ENCODE data around the gene TAMALIN. TPM values are rescaled to one million over a fixed set of nuclear protein-coding genes. Genes with fewer than 3 reads are reported as not detected.

The TAMALIN gene
- total RNA-seq = 10 to 100 TPM; 19.0 to 67.9 (median 29.5) TPM

GRCh38 chr12:52006726-52007157, at the start of gene TAMALIN:
TAMALIN (plus strand) TSS chr12:52006946; CDS start chr12:52007020, 74 bp downstream.
- no peak for DNase-seq (ENCODE audit: low spot score)

GRCh38 chr12:51958542-51958941, 48.2 kb upstream of the TAMALIN start:
- DNase-seq (ENCODE audit: low spot score) = no peak
- no peak for ATAC-seq (ENCODE audit: low FRiP score)
- no peak for TF ChIP-seq CTCF (IDR thresholded peaks at IDR 0.05)

More at GRCh38 chr12:52006726-52007157, at the start of gene TAMALIN:
- TF ChIP-seq CTCF (IDR thresholded peaks at IDR 0.05) = no peak
- peak; percentile 30 for ATAC-seq (ENCODE audit: low FRiP score)

GRCh38 chr12:51959211-51959610, 47.5 kb upstream of the TAMALIN start:
- DNase-seq (ENCODE audit: low spot score) (no peak), ATAC-seq (ENCODE audit: low FRiP score) (no peak)
- no peak for TF ChIP-seq CTCF (IDR thresholded peaks at IDR 0.05)

- ATAC-seq (ENCODE audit: low FRiP score) (no peak), DNase-seq (ENCODE audit: low spot score) (no peak)
- no peak for TF ChIP-seq CTCF (IDR thresholded peaks at IDR 0.05)
These were observed 46.8 kb upstream of the TAMALIN start for GRCh38 chr12:51959921-51960320.

- ATAC-seq (ENCODE audit: low FRiP score) (no peak), DNase-seq (ENCODE audit: low spot score) (no peak)
- TF ChIP-seq CTCF (IDR thresholded peaks at IDR 0.05) = no peak
These were observed 46.3 kb upstream of the TAMALIN start for GRCh38 chr12:51960488-51960887.

- no peak for TF ChIP-seq CTCF (IDR thresholded peaks at IDR 0.05)
- DNase-seq (ENCODE audit: low spot score) (no peak), ATAC-seq (ENCODE audit: low FRiP score) (no peak)
These were observed 45.9 kb upstream of the TAMALIN start for GRCh38 chr12:51960890-51961289.

- DNase-seq (ENCODE audit: low spot score) (no peak), ATAC-seq (ENCODE audit: low FRiP score) (no peak)
- no peak for TF ChIP-seq CTCF (IDR thresholded peaks at IDR 0.05)
These were observed 44.9 kb upstream of the TAMALIN start for GRCh38 chr12:51961834-51962233.
